Activated CD4-positive, alpha-beta T cell treated with anti-CD3 and anti-CD28 coated beads, Interleukin-2, amount 50 U/mL, for 16 hours (primary cell): ENCODE results near the gene CALU.

Experiments
- DNase-seq: peaks from one replicate; pipeline ENCODE4 v3.0.0-alpha.2; 2020

Gene CALU

DNA sequence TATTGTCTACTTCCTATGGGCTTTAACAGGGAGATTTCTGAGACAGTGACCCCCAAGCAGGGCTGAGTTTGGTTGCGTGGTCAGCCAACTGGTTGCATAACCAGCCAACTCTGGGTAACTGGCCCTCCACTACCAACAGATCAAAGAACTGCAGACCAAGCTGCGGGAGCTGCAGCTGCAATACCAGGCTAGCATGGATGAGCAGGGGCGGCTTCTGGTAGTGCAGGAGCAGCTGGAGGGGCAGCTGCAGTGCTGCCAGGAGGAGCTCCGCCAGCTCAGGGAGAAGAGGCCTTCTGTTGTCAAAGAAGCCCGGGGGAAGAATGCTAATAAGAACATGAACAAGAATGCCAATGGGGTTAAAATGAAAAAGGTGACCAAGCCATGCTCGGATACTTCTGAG is 75.3 kb downstream of the CALU start:
- DNase-seq = no peak

GRCh38 chr7:128815289-128815942 is 76.3 kb downstream of the CALU start:
- DNase-seq = no peak

DNA sequence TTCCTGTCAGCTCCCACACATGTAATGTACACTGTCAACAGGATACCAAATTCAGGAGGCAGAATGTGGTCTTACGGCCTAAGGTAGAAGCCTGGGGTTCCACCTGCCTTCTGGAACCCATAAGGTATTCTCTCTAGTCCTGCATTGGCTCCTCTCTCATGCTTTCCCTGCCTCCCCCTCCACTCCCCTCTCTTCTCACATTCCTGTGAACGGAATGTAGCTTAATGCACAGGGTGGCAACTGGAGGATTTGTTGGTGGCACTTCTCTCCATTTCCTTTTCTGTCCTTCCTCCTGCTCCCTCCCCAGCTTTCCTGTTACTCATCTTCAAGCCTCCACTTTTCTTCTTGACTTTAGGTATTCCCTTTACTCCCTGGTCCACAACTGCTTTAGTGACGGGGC is 79.5 kb downstream of the CALU start:
- no peak for DNase-seq
